Mesenchymal stem cell (in vitro differentiated cells and primary cell): ENCODE measurements around the gene CDC5L.

Experiments used
- DNase-seq: peaks from one replicate; pipeline ENCODE4 v3.0.0-alpha.2; 2013
- H2AFZ ChIP-seq: one replicate; pipeline ENCODE4 v1.6.1; 2013; ENCODE audit warnings: low read depth, mild to moderate bottlenecking, control low read depth, inconsistent platforms, low read length, moderate library complexity
- H2AK5ac ChIP-seq: 2 replicates; pipeline ENCODE4 v1.6.1; 2013; ENCODE audit warnings: low read length, moderate library complexity, mild to moderate bottlenecking, inconsistent platforms; ENCODE audit not compliant: severe bottlenecking
- H2BK120ac ChIP-seq: one replicate; pipeline ENCODE4 v1.6.1; 2013; ENCODE audit warnings: low read depth, mild to moderate bottlenecking, inconsistent platforms, low read length, moderate library complexity
- H2BK12ac ChIP-seq, 2 experiments: one replicate each; pipeline ENCODE4 v1.6.1; 2013; ENCODE audit warnings: inconsistent platforms in 2 of 2, low read length in 2 of 2, mild to moderate bottlenecking in 2 of 2, moderate library complexity in 2 of 2, control low read depth in 1 of 2
- H2BK15ac ChIP-seq: one replicate; pipeline ENCODE4 v1.6.1; 2013; ENCODE audit warnings: mild to moderate bottlenecking, low read depth, inconsistent platforms; ENCODE audit not compliant: poor library complexity, severe bottlenecking
- H2BK5ac ChIP-seq: 2 replicates; pipeline ENCODE4 v1.6.1; 2013; ENCODE audit warnings: low read depth, mild to moderate bottlenecking, low read length, control low read depth, inconsistent platforms; ENCODE audit not compliant: poor library complexity, severe bottlenecking
- H3K14ac ChIP-seq, 2 experiments: one replicate each; pipeline ENCODE4 v1.6.1; 2013; ENCODE audit warnings: inconsistent platforms in 2 of 2, low read length in 2 of 2, control low read depth in 1 of 2, mild to moderate bottlenecking in 1 of 2, moderate library complexity in 1 of 2
- H3K18ac ChIP-seq, 2 experiments: one replicate each; pipeline ENCODE4 v1.6.1; 2013; ENCODE audit warnings: inconsistent platforms in 2 of 2, low read length in 2 of 2, control low read depth in 1 of 2, low read depth in 1 of 2, mild to moderate bottlenecking in 1 of 2
- H3K23ac ChIP-seq, 2 experiments: one replicate each; pipeline ENCODE4 v1.6.1; 2013; ENCODE audit warnings: inconsistent platforms in 2 of 2, low read length in 2 of 2, mild to moderate bottlenecking in 2 of 2, moderate library complexity in 2 of 2, control low read depth in 1 of 2
- H3K27ac ChIP-seq: 2 replicates; pipeline ENCODE4 v1.5.1; 2013; ENCODE audit warnings: mild to moderate bottlenecking, moderate library complexity, low read length, control low read depth, inconsistent platforms; ENCODE audit not compliant: poor library complexity, severe bottlenecking
- H3K27me3 ChIP-seq, 2 experiments: 2 replicates each; pipeline versions ENCODE4 v1.6.1 to v1.7.0; 2013; ENCODE audit warnings: low read length in 2 of 2, mild to moderate bottlenecking in 2 of 2, moderate library complexity in 2 of 2, control low read depth in 1 of 2, inconsistent platforms in 1 of 2; ENCODE audit not compliant: control insufficient read depth in 1 of 2, insufficient read depth in 1 of 2
- H3K36me3 ChIP-seq, 2 experiments: 2 replicates each; pipeline versions ENCODE4 v1.6.1 to v1.7.0; 2013; ENCODE audit warnings: low read length in 2 of 2, control low read depth in 1 of 2, inconsistent platforms in 1 of 2, low read depth in 1 of 2, mild to moderate bottlenecking in 1 of 2; ENCODE audit not compliant: insufficient read depth in 2 of 2, control insufficient read depth in 1 of 2
- H3K4ac ChIP-seq, 2 experiments: one replicate each; pipeline ENCODE4 v1.6.1; 2013; ENCODE audit warnings: inconsistent platforms in 2 of 2, low read length in 2 of 2, mild to moderate bottlenecking in 2 of 2, moderate library complexity in 2 of 2, control low read depth in 1 of 2, low read depth in 1 of 2
- H3K4me1 ChIP-seq: 2 replicates; pipeline ENCODE4 v1.6.1; 2013; ENCODE audit warnings: low read depth, low read length, control low read depth; ENCODE audit not compliant: control insufficient read depth, insufficient read depth
- H3K4me2 ChIP-seq: 2 replicates; pipeline ENCODE4 v1.6.1; 2013; ENCODE audit warnings: low read length, mild to moderate bottlenecking, inconsistent platforms; ENCODE audit not compliant: poor library complexity, severe bottlenecking
- H3K4me3 ChIP-seq, 2 experiments: 2 replicates each; pipeline versions ENCODE4 v1.5.1 to v1.7.0; 2013; ENCODE audit warnings: low read length in 2 of 2, mild to moderate bottlenecking in 2 of 2, control low read depth in 1 of 2, low read depth in 1 of 2; ENCODE audit not compliant: insufficient read depth in 1 of 2
- H3K79me1 ChIP-seq: replicated peaks from 2 replicates; pipeline ENCODE4 v1.6.1; 2013; ENCODE audit warnings: mild to moderate bottlenecking, control low read depth, low read length, inconsistent platforms; ENCODE audit not compliant: poor library complexity, severe bottlenecking
- H3K9ac ChIP-seq: 2 replicates; pipeline ENCODE4 v1.7.0; 2013; ENCODE audit warnings: mild to moderate bottlenecking, low read length, moderate library complexity
- H3K9me3 ChIP-seq: 2 replicates; pipeline ENCODE4 v1.7.0; 2013; ENCODE audit warnings: mild to moderate bottlenecking, low read length; ENCODE audit not compliant: control insufficient read depth
- H4K8ac ChIP-seq: one replicate; pipeline ENCODE4 v1.6.1; 2013; ENCODE audit warnings: inconsistent platforms, mild to moderate bottlenecking, low read length, moderate library complexity
- H4K91ac ChIP-seq: one replicate; pipeline ENCODE4 v1.6.1; 2013; ENCODE audit warnings: mild to moderate bottlenecking, low read length, inconsistent platforms
- WGBS: methylation state at CpG from one replicate; pipeline ENCODE4 v1.1.7; 2013; ENCODE audit warnings: mixed read lengths; 5-methylcytosine and 5-hydroxymethylcytosine counted together

CDC5L gene

DNA sequence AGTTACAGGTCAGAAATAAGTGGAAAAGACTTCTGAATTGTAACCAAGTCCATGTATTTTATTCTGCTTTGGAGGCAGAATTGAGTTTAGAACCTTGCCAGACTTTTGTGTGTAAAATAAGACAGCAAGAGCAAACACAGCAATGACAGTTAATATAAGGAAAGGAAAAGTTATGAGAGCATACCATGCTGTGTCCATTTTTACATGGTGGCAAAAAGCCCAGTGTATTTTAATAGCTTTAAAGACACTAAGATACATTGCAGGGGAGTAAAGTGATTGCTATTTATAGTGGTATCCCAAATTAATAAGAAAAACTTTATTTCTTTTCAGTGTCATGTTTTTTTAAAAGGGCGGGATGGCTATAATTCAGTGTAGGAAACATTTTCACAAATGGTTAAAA, 45.2 kb downstream of the CDC5L start:
- Histone ChIP-seq H3K27me3 (no peaks in the 10 kb centered on the region), H3K14ac (no peak overlapping the region), H3K4ac (no peak overlapping the region), H3K4me1 (peaks cover 4% of the 10 kb centered on the region), H2AK5ac (no peak overlapping the region), H3K4me3 (no peak overlapping the region), H2BK5ac (no peak overlapping the region), H3K79me1 (peaks cover 15% of the 10 kb centered on the region), H3K4me2 (no peak overlapping the region), H2BK12ac (no peak overlapping the region), H3K9ac (peak overlapping the region; percentile 66), H3K27ac (no peak overlapping the region), H4K91ac (no peak overlapping the region), H3K9me3 (no peaks in the 10 kb centered on the region), H4K8ac (no peak overlapping the region), H2AFZ (no peak overlapping the region), H2BK15ac (no peak overlapping the region), H3K23ac (no peak overlapping the region), H2BK120ac (no peak overlapping the region), H3K36me3 (peaks cover 8 to 25% of the 10 kb centered on the region in 2 experiments), H3K18ac (no peak overlapping the region)
- WGBS = no CpG with 5 or more reads among the region's 1 CpG
- no peak for DNase-seq

DNA sequence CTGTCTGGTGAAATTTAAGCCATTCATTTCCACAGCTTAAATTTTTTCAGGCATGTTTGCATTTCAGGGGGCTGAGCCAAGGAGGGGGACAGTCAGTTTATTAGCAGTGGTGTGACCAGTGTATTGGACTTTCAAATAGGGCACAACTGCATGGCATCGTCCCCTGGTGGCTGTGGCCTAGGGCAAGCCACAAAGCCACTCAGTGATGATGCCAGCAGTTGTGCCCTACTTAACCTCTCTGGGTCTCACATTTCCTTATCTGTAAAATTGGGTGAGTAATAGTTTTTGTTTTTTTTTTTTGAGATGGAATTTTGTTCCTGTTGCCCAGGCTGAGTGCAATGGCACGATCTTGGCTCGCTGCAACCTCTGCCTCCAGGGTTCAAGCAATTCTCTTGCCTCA, 48.0 kb downstream of the CDC5L start:
- Histone ChIP-seq H3K9ac (no peak overlapping the region), H3K23ac (no peak overlapping the region), H4K8ac (no peak overlapping the region), H3K18ac (no peak overlapping the region), H3K27me3 (no peaks in the 10 kb centered on the region), H3K9me3 (no peaks in the 10 kb centered on the region), H2AK5ac (no peak overlapping the region), H3K27ac (no peak overlapping the region), H4K91ac (no peak overlapping the region), H3K4me3 (no peak overlapping the region), H3K4me1 (peaks cover under 1% of the 10 kb centered on the region), H3K4ac (no peak overlapping the region), H2AFZ (no peak overlapping the region), H2BK120ac (no peak overlapping the region), H3K14ac (no peak overlapping the region), H3K79me1 (peaks cover 21% of the 10 kb centered on the region), H3K36me3 (peaks cover 6 to 14% of the 10 kb centered on the region in 2 experiments), H3K4me2 (no peak overlapping the region), H2BK15ac (no peak overlapping the region), H2BK5ac (no peak overlapping the region), H2BK12ac (no peak overlapping the region)
- DNase-seq = no peak
- WGBS = 100% methylated on average over 3 of the region's 3 CpGs

DNA sequence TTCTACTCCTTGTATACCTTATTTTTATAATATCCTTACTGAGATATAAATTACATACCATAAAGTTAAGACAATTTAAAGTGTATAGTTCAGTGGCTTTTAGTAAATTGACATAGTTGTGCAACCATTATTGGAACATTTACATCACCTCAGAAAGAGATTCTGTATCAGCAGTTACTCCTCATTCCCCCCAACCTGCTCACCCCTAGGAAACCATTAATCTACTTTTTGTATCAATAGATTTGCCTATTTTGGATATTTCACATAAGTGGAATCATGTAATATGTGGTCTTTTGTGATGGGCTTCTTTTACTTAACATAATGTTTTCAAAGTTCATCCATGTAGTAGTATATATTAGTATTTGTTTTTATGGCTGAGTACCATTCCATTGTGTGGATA, 51.3 kb downstream of the CDC5L start:
- no peak overlapping the region for H2BK5ac ChIP-seq

DNA sequence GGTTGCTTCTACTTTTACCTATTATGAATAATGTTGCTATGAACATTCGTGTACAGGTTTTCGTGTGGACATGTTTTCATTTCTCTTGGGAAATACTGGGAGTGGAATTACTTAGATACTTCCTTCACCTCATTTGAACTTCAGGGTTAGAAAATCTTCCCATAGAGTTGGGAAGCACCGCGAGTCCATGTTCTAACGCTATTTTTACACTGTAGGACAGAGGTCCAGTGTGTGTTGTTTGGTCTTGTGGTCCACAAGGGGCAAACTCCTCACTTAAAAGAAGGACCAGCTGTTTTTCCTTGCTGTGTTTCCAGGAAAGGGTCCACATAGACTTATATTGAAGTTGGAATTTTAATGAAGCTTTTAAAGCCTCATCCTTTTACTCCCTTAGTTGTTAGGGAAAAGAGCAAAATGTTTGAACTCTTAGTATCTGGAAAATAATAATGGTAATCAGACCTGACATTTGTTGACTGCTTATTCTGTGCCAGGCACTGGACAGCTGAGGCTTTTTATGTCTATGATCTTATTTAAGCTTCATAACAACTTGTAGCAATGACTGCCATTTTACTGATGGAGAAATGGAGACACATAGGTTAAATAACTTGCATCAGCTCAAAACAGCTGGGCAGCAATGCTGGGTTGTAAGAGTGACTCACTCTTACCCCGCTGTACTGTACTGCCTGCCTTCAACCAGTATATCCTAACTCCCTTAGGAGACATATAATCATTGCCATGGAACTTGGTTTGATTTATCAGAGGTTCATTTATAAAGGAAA, 52.0 kb downstream of the CDC5L start:
- Histone ChIP-seq H3K14ac (no peak overlapping the region), H4K91ac (no peak overlapping the region), H4K8ac (no peak overlapping the region), H3K4me1 (no peaks in the 10 kb centered on the region), H3K36me3 (peaks cover 9 to 17% of the 10 kb centered on the region in 2 experiments), H3K9ac (peak overlapping the region; percentile 40), H2AFZ (no peak overlapping the region), H2BK5ac (no peak overlapping the region), H3K79me1 (peaks cover 27% of the 10 kb centered on the region), H3K9me3 (peaks cover 33% of the 10 kb centered on the region), H3K4ac (no peak overlapping the region), H2BK120ac (no peak overlapping the region), H3K27me3 (no peaks in the 10 kb centered on the region), H3K23ac (no peak overlapping the region), H2BK12ac (no peak overlapping the region), H3K27ac (no peak overlapping the region), H2BK15ac (no peak overlapping the region), H3K4me3 (peak overlapping the region in 1 of 2 experiments; percentile 9), H3K4me2 (no peak overlapping the region), H3K18ac (no peak overlapping the region), H2AK5ac (no peak overlapping the region)
- peak; percentile 66 for DNase-seq
- whole genome bisulfite sequencing = 93% methylated on average over 3 of the region's 6 CpGs

More for the DNA sequence above, 51.3 kb downstream of the CDC5L start:
- Histone ChIP-seq H3K79me1 (peaks cover 24% of the 10 kb centered on the region), H4K91ac (no peak overlapping the region), H3K27me3 (no peaks in the 10 kb centered on the region), H3K23ac (no peak overlapping the region), H3K9me3 (peaks cover 30% of the 10 kb centered on the region), H2AFZ (no peak overlapping the region), H2BK15ac (no peak overlapping the region), H3K4me2 (no peak overlapping the region), H3K4ac (no peak overlapping the region), H2BK120ac (no peak overlapping the region), H3K9ac (no peak overlapping the region), H3K27ac (no peak overlapping the region), H3K18ac (no peak overlapping the region), H2BK12ac (no peak overlapping the region), H3K4me1 (no peaks in the 10 kb centered on the region), H3K36me3 (peaks cover 9 to 22% of the 10 kb centered on the region in 2 experiments), H4K8ac (no peak overlapping the region), H3K14ac (no peak overlapping the region), H3K4me3 (no peak overlapping the region), H2AK5ac (no peak overlapping the region)
- no peak for DNase-seq
